Endothelial cell (in vitro differentiated cells): Measurements from ENCODE around the gene ABHD12. TPM values are rescaled to one million over a fixed set of nuclear protein-coding genes. Genes with fewer than 3 reads are reported as not detected.

ENCODE experiments used
- DNase-seq: peaks from one replicate; pipeline ENCODE4 v3.0.0; 2021; ENCODE audit warnings: low spot score
- H3K27ac Mint-ChIP-seq: one replicate; pipeline ENCODE4 v1.8.0; 2021; ENCODE audit warnings: mixed read lengths, inconsistent platforms; ENCODE audit not compliant: unreplicated experiment
- H3K27me3 Mint-ChIP-seq: one replicate; pipeline ENCODE4 v1.8.0; 2021; ENCODE audit warnings: mild to moderate bottlenecking, moderate library complexity, mixed read lengths, inconsistent platforms; ENCODE audit not compliant: unreplicated experiment
- H3K36me3 Mint-ChIP-seq: one replicate; pipeline ENCODE4 v1.8.0; 2021; ENCODE audit warnings: mild to moderate bottlenecking, low read depth, mixed read lengths, inconsistent platforms; ENCODE audit not compliant: unreplicated experiment
- H3K4me1 Mint-ChIP-seq: one replicate; pipeline ENCODE4 v1.8.0; 2021; ENCODE audit warnings: mild to moderate bottlenecking, mixed read lengths, inconsistent platforms; ENCODE audit not compliant: unreplicated experiment
- H3K4me3 Mint-ChIP-seq: one replicate; pipeline ENCODE4 v1.8.0; 2021; ENCODE audit warnings: mild to moderate bottlenecking, mixed read lengths, inconsistent platforms; ENCODE audit not compliant: unreplicated experiment
- H3K9me3 Mint-ChIP-seq: one replicate; pipeline ENCODE4 v1.8.0; 2021; ENCODE audit warnings: mixed read lengths, inconsistent platforms; ENCODE audit not compliant: unreplicated experiment
- CTCF ChIP-seq: fragments of 200-600 bp; sonication (generic); IDR thresholded peaks from one replicate; pipeline ENCODE4 v1.5.0; 2021; ENCODE audit warnings: antibody characterized with exemption; ENCODE audit not compliant: unreplicated experiment
- total RNA-seq: library from RNA; stranded (reverse); fragmentation: NEBNext Ultra II Directional; extraction: Animal tissue kit (Norgen Biotek cat#: 25700); gene quantifications from one replicate; pipeline ENCODE4 v1.2.1, GENCODE V29; 2021; ENCODE audit not compliant: unreplicated experiment

The ABHD12 gene
- total RNA-seq, 1 donor from 2014 or later = 28.0 TPM

- peaks cover 52% of the 10 kb centered on the region for H3K36me3 Mint-ChIP-seq
- H3K4me1 Mint-ChIP-seq = no peaks in the 10 kb centered on the region
- DNase-seq = no peak
- no peaks in the 10 kb centered on the region for H3K9me3 Mint-ChIP-seq
- no peak overlapping the region for H3K27ac Mint-ChIP-seq
- no peak overlapping the region for H3K4me3 Mint-ChIP-seq
- no peak for TF ChIP-seq CTCF
- peaks cover 10% of the 10 kb centered on the region for H3K27me3 Mint-ChIP-seq
Observed at GRCh38 chr20:25286917-25287316, 103.7 kb downstream of the ABHD12 start.

GRCh38 chr20:25285856-25286798 is 104.5 kb downstream of the ABHD12 start:
- Mint-ChIP-seq H3K27ac (no peak overlapping the region), H3K36me3 (peaks cover 52% of the 10 kb centered on the region), H3K4me1 (no peaks in the 10 kb centered on the region), H3K4me3 (peak overlapping the region; percentile 33), H3K27me3 (peaks cover 10% of the 10 kb centered on the region), H3K9me3 (no peaks in the 10 kb centered on the region)
- DNase-seq = no peak
- TF ChIP-seq CTCF = no peak

GRCh38 chr20:25285091-25285647 is 105.5 kb downstream of the ABHD12 start:
- H3K4me3 Mint-ChIP-seq = peak overlapping the region; percentile 33
- H3K4me1 Mint-ChIP-seq = no peaks in the 10 kb centered on the region
- H3K27ac Mint-ChIP-seq = no peak overlapping the region
- no peak for TF ChIP-seq CTCF
- no peaks in the 10 kb centered on the region for H3K9me3 Mint-ChIP-seq
- peaks cover 49% of the 10 kb centered on the region for H3K36me3 Mint-ChIP-seq
- peaks cover 10% of the 10 kb centered on the region for H3K27me3 Mint-ChIP-seq
- DNase-seq = no peak

- peaks cover 10% of the 10 kb centered on the region for H3K27me3 Mint-ChIP-seq
- DNase-seq = no peak
- H3K36me3 Mint-ChIP-seq = peaks cover 39% of the 10 kb centered on the region
- TF ChIP-seq CTCF = no peak
- H3K4me3 Mint-ChIP-seq = no peak overlapping the region
- H3K27ac Mint-ChIP-seq = no peak overlapping the region
- H3K4me1 Mint-ChIP-seq = no peaks in the 10 kb centered on the region
- H3K9me3 Mint-ChIP-seq = no peaks in the 10 kb centered on the region
Observed at GRCh38 chr20:25284131-25284601, 106.5 kb downstream of the ABHD12 start.
